Measurements from ENCODE around the gene PAK5.
"Not testable (repeated sequence)": the region's sequence is repeated elsewhere in the genome, so short reads cannot be mapped to it uniquely, and the experiment has no call there.

Gene PAK5

DNA sequence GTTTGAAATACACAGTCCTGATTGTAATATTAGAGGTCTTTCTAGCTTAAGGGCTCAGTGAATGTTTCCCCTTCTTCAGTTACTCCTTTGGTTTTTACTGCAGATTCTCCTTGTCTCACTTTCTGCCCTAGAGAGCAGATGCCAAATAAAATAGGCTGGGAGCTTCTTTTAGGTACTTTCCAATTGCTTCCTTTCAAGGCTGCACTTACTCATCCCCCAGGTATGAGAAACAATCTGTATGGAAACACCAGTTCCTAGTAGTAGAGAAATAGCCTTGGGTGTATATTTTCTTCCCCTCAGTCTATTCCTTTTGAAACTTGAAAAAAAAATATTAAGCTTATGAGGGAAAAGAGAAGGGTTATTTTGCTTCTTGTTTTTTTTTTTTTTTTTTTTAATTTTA is 139.7 kb downstream of the PAK5 start:
- no peak overlapping the region for H3K4me3 ChIP-seq
- no peak overlapping the region for H3K27ac ChIP-seq

- Histone ChIP-seq H3K4me3 (no peak overlapping the region), H3K27ac (no peak overlapping the region)
Observed at GRCh38 chr20:9689041-9689440, 149.8 kb downstream of the PAK5 start.

DNA sequence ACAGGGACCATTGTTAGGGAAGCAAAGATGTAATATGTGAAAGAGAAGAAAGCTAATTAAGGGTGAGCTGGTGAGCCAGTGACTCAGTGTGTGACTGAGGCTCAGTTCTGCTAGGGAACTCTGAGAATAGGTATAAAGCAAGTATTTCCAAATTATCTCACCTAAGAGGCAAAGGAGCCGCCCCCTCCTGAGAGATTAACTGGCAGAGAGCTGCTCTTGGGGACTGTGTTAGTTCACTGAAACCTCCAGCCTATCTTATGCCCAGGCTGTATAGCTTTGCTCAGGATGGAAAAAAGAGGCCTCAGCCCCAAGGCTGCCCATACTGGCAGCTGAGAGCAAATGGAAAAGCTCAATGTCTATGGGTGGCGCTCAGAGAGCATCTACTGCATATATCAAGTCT is 152.0 kb downstream of the PAK5 start:
- no peak overlapping the region for H3K4me3 ChIP-seq

GRCh38 chr20:9686455-9686854 is 152.4 kb downstream of the PAK5 start:
- Histone ChIP-seq H3K4me3 (no peak overlapping the region), H3K27ac (no peak overlapping the region)

More for the DNA sequence above, 152.0 kb downstream of the PAK5 start:
- no peak overlapping the region for H3K27ac ChIP-seq

DNA sequence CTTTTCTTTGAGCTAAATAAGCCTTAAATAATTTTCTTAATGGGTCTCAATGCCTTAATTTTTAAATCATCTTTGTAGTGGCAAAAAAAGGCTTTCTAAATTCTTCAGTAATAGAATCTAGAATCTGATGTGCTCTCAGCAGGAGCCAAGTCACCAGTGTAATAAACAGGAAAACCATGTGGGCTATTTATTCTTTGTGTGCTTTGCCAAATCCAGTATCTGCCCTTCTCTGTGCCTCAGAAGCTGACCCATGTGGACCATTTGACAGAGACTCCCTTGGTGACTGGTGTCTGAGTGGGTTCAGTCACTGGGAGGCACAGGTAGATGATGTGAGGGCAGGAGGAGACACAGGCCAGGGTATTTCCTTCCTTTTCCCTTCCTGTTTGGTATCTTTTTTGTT is 152.9 kb downstream of the PAK5 start:
- Histone ChIP-seq H3K4me3 (no peak overlapping the region), H3K27ac (no peak overlapping the region)

DNA sequence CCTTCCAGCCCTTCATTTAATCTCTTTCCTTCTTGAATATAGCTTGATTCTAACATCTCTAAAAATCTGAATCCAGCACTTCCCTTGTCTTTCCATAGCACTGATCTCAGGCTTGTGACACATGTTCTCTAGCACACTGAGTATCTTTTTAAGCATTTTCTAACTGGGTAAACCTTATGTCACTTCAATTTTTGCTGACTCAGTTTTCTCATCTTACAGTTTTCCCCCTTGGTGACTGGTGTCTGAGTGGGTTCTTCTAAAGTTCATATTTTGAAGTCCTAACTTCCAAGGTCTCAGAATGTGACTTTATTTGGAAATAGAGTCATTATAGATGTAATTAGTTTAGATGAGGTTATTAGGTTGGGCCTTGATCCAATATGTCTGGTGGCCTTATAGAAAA is 153.9 kb downstream of the PAK5 start:
- no peak overlapping the region for H3K27ac ChIP-seq
- no peak overlapping the region for H3K4me3 ChIP-seq

DNA sequence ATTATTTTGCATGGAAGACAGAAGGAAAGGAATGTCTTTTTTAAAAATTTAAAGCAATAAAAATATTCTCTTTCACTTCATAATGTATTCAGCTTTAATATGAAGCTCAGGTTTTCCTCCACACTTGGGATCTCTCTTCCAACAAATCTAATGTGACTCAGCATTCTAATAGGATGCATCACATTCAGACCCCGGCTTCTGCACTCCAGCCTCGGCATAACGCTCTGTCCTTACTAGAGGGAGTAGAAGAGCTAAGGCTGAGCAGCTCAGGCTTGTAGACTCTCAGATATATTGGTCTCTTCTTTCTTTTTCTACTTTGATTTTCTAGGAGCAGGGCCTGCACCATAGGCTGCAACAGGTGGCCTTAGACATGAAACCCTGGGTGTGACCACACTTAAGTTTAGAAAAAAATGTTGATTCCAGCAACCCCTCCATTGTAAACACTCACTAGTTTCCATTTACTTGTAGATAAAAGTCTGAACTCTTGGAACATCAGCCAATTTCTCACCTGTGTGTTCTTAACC is 161.7 kb downstream of the PAK5 start:
- Histone ChIP-seq H3K27ac (no peak overlapping the region), H3K4me3 (no peak overlapping the region)

DNA sequence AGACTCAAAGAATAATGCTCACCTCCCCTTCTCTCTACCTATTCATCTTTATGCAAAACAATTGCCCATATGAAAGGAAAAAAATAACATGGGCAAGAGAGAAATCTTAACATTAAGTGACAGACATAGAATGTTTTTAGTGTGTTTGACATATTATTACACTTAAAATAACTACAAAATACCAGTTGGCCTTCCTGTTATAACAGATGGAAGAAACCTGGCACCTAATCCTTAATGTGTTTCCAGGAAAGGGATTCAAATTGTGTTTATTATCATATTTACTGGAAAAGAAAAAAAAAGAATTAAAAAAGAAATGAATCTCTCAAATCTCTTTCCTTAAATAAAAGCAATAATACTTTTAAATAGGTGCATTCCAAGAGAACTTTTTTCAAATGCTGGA is 165.9 kb downstream of the PAK5 start:
- H3K4me3 ChIP-seq: no peak overlapping the region
- H3K27ac ChIP-seq: no peak overlapping the region

GRCh38 chr20:9672027-9672426 is 166.8 kb downstream of the PAK5 start:
- Histone ChIP-seq H3K27ac (no peak overlapping the region), H3K4me3 (no peak overlapping the region)

GRCh38 chr20:9668381-9668780 is 170.5 kb downstream of the PAK5 start:
- Histone ChIP-seq H3K27ac (no peak overlapping the region), H3K4me3 (no peak overlapping the region)

DNA sequence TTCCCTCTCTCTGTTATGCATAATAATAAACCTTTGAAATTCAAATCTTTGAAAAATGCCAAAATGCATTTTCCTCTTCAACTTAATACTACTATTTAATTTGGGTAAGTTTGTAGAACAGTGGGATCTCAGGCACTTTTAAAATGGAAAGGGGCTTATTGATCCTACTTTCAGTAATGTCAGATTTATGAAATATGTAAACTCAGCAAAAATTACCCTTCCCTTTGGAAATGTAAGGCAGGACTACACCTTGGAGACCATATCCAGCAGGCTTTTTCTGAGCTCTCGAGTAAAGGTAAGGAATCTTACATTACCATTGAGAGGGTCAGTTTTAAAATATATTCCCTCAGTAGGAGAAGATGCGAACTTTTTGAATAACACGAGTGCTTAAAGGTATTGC is 175.5 kb downstream of the PAK5 start:
- no peak overlapping the region for H3K4me3 ChIP-seq

DNA sequence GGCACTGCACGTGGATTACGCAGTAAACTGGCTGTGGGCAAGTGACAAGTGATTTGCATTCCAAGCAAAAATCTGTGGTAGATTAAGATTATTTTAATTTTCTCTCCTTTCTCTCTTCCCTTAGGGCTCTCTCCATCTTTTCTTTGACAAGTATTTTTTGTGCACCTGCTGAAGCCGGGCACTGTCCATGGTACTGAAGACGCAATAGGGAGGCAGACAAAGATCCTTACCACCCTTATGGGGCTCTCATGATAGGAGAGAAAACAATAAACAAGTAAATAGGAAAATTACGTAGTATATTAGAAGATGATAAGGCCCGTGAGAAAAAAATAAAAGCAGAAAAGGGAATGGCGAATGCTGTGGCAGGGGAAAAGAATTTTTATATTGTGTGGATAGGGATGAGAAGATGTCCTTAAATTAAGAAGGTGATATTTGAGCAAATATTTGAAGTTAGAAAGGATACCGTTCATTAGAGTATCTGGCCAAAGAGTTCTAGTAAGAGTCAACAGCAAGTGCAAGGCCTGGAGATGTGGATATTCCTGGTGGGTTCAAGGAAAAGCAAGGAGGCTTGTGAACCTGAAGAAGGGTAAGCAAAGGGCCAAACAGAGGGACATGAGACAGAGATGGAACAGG is 178.5 kb downstream of the PAK5 start:
- H3K4me3 ChIP-seq: no peak overlapping the region
- no peak overlapping the region for H3K27ac ChIP-seq

More for the DNA sequence above, 175.5 kb downstream of the PAK5 start:
- no peak overlapping the region for H3K27ac ChIP-seq

- no peak overlapping the region for H3K4me3 ChIP-seq
- no peak overlapping the region for H3K27ac ChIP-seq
Observed at GRCh38 chr20:9647741-9648140, 191.1 kb downstream of the PAK5 start.

DNA sequence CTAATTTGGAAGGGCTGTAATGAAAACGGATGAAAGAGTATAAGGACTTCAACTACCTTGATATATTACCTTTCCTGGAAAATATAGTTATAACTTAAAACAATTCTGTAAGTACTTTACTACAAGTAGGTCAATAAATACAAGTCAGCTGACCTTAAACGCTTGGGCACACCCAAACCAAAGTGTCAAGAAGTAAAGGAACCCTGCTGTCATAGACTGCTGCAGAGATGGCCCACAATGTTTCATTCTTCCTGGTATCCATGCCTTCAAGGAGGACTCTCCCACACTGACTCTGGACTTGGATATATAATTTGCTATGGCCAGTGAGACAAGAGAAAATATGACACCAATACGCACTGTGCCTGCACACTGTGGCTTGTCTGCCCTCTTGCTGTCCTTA is 192.5 kb downstream of the PAK5 start:
- H3K4me3 ChIP-seq: no peak overlapping the region
- no peak overlapping the region for H3K27ac ChIP-seq

DNA sequence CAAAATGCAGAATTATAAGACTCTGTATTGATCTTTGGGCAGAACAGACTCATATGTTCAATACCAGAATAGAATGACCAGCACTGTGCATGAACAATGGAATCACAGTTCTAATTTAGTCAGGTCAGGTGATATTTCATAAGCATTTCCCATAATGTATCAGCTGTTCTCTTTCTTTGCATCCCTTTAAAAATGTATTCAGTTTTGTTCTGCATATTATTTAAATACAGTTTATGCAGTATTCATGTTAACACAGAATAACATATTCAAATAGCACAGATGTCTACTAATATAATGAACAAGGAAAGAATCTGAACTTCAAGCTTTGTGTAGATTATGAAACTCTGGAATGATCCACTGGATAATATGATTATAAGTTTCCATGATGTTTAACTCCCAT is 196.0 kb downstream of the PAK5 start:
- H3K27ac ChIP-seq: no peak overlapping the region
- no peak overlapping the region for H3K4me3 ChIP-seq

DNA sequence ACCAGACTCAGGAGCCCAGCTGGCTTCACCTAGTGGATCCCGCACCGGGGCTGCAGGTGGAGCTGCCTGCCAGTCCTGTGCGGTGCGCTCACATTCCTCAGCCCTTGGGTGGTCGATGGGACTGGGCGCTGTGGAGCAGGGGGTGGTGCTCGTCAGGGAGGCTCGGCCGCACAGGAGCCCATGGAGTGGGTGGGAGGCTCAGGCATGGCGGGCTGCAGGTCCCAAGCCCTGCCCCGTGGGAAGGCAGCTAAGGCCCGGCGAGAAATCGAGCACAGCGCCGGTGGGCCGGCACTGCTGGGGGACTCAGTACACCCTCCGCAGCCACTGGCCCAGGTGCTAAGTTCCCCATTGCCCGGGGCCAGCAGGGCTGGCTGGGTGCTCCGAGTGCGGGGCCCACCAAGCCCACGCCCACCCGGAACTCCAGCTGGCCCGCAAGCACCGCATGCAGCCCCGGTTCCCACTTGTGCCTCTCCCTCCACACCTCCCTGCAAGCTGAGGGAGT is 197.3 kb downstream of the PAK5 start:
- not testable (repeated sequence) for H3K4me3 ChIP-seq

DNA sequence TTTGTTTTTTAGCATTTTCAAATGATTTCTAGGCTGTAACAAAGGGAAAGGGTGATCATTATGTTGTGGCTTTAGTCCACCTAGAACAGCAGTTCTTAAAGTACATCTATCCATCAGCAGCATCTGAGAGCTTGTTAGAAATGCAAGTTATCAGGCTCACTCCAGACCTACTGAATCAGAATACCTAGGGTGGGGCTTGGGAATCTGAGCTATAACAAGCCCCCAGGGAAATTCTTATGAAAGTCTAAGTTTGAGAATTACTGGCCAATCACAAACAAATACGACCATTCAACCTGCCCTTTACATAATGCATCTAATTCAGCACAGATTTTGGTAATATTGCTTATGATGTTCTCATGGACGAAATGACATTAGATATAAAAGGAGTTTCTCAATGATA is 201.0 kb downstream of the PAK5 start:
- no peak overlapping the region for H3K27ac ChIP-seq
- no peak overlapping the region for H3K4me3 ChIP-seq

More for the DNA sequence above, 197.3 kb downstream of the PAK5 start:
- not testable (repeated sequence) for H3K27ac ChIP-seq

DNA sequence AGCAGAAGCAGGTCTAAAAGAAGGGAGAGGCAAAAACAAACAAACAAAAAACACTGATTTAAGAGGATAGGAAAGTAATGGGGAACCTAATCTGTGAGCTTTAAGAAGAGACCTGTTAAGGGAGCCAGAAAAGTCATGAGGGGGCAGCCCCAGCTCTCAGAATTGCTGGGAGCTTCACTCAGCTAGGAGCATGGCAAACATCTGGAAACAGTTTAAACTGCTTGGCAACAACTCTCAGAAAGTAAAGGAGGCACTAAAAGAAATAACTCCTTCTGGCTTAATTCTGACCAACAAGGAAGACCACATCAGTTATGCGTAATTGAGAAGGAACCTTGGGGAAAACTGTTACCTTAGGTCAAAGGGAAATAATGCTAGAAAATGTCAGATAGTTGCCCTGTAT is 203.1 kb downstream of the PAK5 start:
- H3K4me3 ChIP-seq: no peak overlapping the region
- H3K27ac ChIP-seq: no peak overlapping the region

DNA sequence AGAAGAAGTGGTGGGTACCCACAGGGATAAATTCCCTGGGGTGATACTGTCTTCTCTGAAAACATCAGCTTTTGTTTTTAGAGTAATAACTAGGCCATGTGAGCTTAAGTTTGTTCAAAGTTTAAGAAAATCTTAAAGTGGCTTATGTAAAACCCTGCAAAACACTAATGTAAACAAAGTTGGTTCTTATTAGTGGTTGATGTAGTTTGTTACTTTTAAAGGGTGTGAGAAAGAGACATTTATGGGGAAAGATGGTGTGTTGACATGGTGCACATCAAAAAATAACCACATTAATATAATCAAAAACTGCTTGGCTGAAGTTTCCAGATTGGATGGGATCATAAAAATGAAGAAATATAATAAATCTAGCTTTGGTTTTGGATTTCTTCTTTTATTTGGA is 204.5 kb downstream of the PAK5 start:
- Histone ChIP-seq H3K27ac (no peak overlapping the region), H3K4me3 (no peak overlapping the region)

DNA sequence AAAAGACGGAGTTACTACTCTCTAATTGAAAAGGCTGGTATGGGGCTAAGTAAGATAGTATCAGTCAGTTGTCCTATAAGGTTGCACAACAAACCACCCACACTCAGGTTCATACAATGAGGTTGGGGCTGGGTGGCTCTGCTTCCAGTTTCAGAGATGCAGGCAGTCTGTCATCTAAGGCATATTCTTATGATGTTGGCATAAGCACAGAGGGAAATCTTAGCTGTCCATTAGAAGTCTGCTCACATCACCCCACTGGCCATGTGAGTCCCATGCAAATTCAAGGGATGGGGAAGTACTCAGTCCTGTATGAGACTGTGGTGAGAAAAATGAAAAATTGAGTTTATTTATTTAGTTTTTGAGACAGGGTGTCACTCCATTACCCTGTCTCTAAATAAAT is 205.9 kb downstream of the PAK5 start:
- Histone ChIP-seq H3K27ac (no peak overlapping the region), H3K4me3 (no peak overlapping the region)

DNA sequence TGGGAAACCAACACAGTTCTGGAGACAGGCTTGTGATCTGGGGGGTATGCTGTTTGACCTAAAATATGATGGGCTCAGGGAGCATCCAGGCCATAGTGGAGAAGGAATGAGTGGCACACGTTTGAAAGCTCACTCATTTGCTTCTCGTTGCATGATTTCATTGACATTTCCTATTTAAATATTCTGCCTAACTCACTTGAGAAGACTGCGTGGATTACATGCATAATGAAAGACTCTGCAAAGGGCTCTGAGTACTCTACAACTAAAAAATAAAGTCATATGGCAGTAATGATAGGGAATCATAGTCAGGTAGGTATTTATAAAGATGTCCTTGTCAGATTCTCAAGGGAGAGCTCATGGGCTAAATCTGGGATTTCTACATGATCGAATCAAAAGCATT is 206.6 kb downstream of the PAK5 start:
- Histone ChIP-seq H3K27ac (no peak overlapping the region), H3K4me3 (no peak overlapping the region)

DNA sequence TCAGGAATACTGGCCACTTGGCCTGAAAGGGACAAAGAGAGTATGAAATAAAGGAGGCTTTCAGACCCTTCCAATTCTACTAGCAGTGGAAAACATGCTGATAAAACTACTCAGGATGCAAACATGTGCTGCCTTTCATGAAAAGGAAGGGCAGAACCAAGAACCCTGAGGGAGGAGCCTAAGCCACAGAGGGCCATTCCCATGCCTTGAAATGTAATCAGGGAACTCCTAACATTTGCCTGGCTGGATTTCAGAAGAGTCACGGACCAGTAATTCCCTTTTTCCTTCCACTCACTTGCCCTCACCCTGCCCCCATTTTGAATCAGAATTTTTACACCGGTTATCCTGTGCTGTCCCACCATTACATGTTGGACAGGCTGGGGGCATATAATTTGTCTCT is 208.3 kb downstream of the PAK5 start:
- H3K27ac ChIP-seq: no peak overlapping the region
- no peak overlapping the region for H3K4me3 ChIP-seq
